Lower lobe of right lung (tissue), 2 donors: ENCODE data around the gene ARHGAP23. TPM values are rescaled to one million over a fixed set of nuclear protein-coding genes. Genes with fewer than 3 reads are reported as not detected.

Source experiments
- ATAC-seq, 2 donors: fragments of 200-7000 bp; cut with Tn5 transposase; one replicate each; pipeline ENCODE4 v1.9.1; 2020 to 2022; ENCODE audit warnings: mild to moderate bottlenecking in 2 of 2, moderate library complexity in 2 of 2
- DNase-seq: peaks from one replicate; pipeline ENCODE4 v3.0.0-alpha.2; 2020
- H3K27ac ChIP-seq: fragments of 200-600 bp; one replicate; pipeline ENCODE4 v1.8.0; 2022
- H3K27me3 ChIP-seq: fragments of 200-600 bp; one replicate; pipeline ENCODE4 v1.8.0; 2022; ENCODE audit warnings: low read depth
- H3K36me3 ChIP-seq: fragments of 200-600 bp; one replicate; pipeline ENCODE4 v1.8.0; 2022; ENCODE audit warnings: mild to moderate bottlenecking
- H3K4me1 ChIP-seq: fragments of 200-600 bp; one replicate; pipeline ENCODE4 v1.8.0; 2022
- H3K4me3 ChIP-seq: fragments of 200-600 bp; one replicate; pipeline ENCODE4 v1.8.0; 2022; ENCODE audit warnings: mild to moderate bottlenecking
- H3K9me3 ChIP-seq: fragments of 200-600 bp; one replicate; pipeline ENCODE4 v1.8.0; 2022
- intact Hi-C: fragments of 100-400 bp; cut with DNase I; formaldehyde crosslinking; loops from one replicate; pipeline ENCODE4 v1.11.0; 2022
- total RNA-seq: library from RNA; stranded (reverse); fragmentation: NEBNext Ultra II Directional; extraction: Animal tissue kit (Norgen Biotek cat#: 25700); gene quantifications from one replicate; pipeline ENCODE4 v1.2.1, GENCODE V29; 2021
- TF ChIP-seq, protein P1 (sequence below): fragments of 200-600 bp; IDR thresholded peaks from one replicate; pipeline ENCODE4 v1.8.0; 2022; ENCODE audit warnings: antibody characterized with exemption, mild to moderate bottlenecking
- donor health status: DM: no; HTN: yes; CAD: no; lungs with severe emphysema.

Gene ARHGAP23
- total RNA-seq, 1 donor from 2014 or later, result 48.4 TPM

DNA sequence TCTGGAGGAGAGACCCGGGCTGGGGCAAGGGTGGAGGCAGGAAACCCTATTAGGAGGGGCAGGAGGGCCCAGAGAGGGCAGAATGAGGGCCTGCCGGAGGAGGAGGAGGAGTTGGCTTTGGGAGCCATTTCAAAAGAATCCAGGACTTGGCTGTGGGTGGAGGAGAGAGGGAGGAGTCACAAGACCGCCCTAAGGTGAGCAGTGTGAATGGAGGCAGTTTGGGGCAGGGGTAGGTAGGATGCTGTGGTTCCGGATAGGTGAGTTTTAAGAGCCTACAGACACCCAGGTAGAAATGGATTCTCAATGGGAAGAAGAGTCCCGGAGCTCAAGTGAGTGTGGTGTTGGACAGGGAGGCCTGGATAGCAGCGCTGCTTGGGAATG is 80.3 kb downstream of the ARHGAP23 start:
- Histone ChIP-seq H3K9me3 (no peaks in the 10 kb centered on the region), H3K27ac (no peak overlapping the region), H3K4me3 (no peak overlapping the region), H3K36me3 (peaks cover 29% of the 10 kb centered on the region), H3K27me3 (peaks cover 11% of the 10 kb centered on the region), H3K4me1 (no peaks in the 10 kb centered on the region)
- intact Hi-C loops, result no loop called here
- TF ChIP-seq, protein P1, sequence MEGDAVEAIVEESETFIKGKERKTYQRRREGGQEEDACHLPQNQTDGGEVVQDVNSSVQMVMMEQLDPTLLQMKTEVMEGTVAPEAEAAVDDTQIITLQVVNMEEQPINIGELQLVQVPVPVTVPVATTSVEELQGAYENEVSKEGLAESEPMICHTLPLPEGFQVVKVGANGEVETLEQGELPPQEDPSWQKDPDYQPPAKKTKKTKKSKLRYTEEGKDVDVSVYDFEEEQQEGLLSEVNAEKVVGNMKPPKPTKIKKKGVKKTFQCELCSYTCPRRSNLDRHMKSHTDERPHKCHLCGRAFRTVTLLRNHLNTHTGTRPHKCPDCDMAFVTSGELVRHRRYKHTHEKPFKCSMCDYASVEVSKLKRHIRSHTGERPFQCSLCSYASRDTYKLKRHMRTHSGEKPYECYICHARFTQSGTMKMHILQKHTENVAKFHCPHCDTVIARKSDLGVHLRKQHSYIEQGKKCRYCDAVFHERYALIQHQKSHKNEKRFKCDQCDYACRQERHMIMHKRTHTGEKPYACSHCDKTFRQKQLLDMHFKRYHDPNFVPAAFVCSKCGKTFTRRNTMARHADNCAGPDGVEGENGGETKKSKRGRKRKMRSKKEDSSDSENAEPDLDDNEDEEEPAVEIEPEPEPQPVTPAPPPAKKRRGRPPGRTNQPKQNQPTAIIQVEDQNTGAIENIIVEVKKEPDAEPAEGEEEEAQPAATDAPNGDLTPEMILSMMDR, result no peak
- DNase-seq (no peak), ATAC-seq (no peak)

DNA sequence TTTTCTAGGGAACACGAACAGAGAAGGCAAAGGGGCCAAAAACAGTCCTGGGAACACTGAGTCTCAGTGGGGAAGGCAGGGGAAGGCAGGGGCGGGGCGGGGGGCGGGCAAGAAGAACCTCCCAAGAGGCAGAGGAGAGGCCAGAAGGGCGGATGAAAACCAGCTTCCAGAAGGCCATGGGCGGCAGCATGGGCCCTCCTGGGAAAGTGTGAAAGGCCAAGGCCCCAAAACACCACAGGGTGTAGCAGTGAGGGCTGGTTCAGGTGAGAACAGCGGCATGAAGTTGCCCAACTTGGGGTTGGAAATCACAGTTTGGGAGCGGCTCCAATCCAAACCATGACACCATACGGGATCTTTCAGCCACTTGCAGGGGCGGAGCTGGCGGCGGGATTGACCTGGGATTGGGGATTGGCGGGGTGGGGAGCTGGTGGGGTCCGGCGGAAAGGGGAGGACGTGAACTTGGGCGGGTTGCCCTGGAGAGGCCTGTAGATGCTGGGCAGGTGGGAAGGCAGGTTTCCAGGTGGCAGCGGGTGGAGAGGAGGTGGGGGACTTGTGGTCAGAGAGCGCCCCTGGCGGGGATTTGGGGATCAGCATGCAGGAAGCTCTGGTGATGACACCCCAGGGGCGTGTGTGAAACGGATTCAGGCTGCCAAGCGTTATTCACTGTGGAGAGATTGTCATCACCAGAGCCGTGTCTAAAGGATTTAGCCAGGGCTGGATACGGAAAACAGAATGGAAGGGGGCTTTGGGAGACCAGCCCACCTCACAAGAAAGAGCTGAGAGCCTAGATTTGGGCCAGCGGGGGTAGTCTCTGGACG is 80.9 kb downstream of the ARHGAP23 start:
- Histone ChIP-seq H3K4me3 (no peak overlapping the region), H3K4me1 (no peaks in the 10 kb centered on the region), H3K27ac (no peak overlapping the region), H3K9me3 (no peaks in the 10 kb centered on the region), H3K27me3 (peaks cover 11% of the 10 kb centered on the region), H3K36me3 (peaks cover 25% of the 10 kb centered on the region)
- DNase-seq (peak; percentile 80), ATAC-seq (peak; percentile 73)
- TF ChIP-seq, protein P1, result peak; percentile 52
- intact Hi-C loops, result no loop called here

DNA sequence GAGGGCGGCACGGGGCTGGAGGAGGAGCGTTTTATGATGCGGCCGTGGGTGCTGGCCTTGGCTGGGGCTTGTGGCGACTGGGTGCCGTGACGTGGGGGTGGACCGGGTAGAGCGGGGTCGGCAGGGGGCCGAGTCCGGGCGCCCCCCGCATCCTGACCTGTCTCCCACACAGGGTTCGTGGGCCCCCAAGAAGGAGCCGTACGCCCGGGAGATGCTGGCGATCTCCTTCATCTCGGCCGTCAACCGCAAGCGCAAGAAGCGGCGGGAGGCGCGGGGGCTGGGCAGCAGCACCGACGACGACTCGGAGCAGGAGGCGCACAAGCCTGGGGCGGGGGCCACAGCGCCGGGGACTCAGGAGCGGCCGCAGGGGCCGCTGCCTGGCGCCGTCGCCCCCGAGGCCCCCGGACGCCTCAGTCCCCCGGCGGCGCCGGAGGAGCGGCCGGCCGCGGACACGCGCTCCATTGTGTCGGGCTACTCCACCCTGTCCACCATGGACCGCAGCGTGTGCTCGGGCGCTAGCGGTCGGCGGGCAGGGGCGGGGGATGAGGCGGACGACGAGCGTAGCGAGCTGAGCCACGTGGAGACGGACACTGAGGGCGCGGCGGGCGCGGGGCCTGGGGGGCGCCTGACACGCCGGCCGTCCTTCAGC is 81.6 kb downstream of the ARHGAP23 start:
- Histone ChIP-seq H3K4me3 (no peak overlapping the region), H3K9me3 (no peaks in the 10 kb centered on the region), H3K27me3 (peaks cover 11% of the 10 kb centered on the region), H3K27ac (no peak overlapping the region), H3K36me3 (peaks cover 25% of the 10 kb centered on the region), H3K4me1 (no peaks in the 10 kb centered on the region)
- peak; percentile 4 to 28 for ATAC-seq
- TF ChIP-seq, protein P1, result no peak
- no peak for DNase-seq
- intact Hi-C loops, result no loop called here

DNA sequence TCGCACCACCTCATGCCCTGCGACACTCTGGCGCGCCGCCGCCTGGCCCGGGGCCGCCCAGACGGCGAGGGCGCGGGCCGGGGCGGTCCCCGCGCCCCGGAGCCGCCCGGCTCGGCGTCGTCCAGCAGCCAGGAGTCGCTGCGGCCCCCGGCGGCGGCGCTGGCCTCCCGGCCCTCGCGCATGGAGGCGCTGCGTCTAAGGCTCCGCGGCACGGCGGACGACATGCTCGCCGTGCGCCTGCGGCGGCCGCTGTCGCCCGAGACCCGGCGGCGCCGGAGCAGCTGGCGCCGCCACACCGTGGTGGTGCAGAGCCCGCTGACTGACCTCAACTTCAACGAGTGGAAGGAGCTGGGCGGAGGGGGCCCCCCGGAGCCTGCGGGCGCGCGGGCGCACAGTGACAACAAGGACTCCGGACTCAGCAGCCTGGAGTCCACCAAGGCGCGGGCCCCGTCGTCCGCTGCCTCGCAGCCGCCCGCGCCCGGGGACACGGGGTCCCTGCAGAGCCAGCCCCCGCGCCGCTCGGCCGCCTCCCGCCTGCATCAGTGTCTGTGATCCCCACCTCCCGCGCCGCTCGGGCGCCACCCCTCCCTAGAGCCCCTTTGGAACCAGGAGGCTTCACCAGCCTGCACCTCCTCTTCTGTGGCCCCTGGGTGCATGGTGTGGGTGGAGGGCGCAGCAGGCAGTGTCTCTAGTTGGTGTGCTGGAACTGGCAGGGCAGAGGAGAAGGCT is 82.3 kb downstream of the ARHGAP23 start:
- H3K4me1 ChIP-seq, result no peaks in the 10 kb centered on the region
- H3K27me3 ChIP-seq, result peaks cover 11% of the 10 kb centered on the region
- TF ChIP-seq, protein P1, result no peak
- peaks cover 22% of the 10 kb centered on the region for H3K36me3 ChIP-seq
- no peak overlapping the region for H3K27ac ChIP-seq
- DNase-seq (no peak), ATAC-seq (peak in 1 of 2 donors; percentile 31)
- H3K4me3 ChIP-seq, result no peak overlapping the region
- no peaks in the 10 kb centered on the region for H3K9me3 ChIP-seq
- intact Hi-C loops, result no loop called here
